ENCODE results near the gene FER. TPM values are rescaled to one million over a fixed set of nuclear protein-coding genes. Genes with fewer than 3 reads are reported as not detected.

Gene FER
- total RNA-seq, 1 experiment from 2014 or later = 20.6 TPM

- Histone ChIP-seq H3K27ac (no peak overlapping the region), H2AFZ (no peak overlapping the region), H3K4me3 (no peak overlapping the region), H3K27me3 (ENCODE audit: insufficient read depth, low read depth) (no peaks in the 10 kb centered on the region), H3K79me2 (ENCODE audit: low read depth) (no peaks in the 10 kb centered on the region), H3K4me1 (replicated peaks; ENCODE audit: insufficient read depth) (no peaks in the 10 kb centered on the region), H3K36me3 (ENCODE audit: low read depth) (no peaks in the 10 kb centered on the region), H4K20me1 (ENCODE audit: insufficient read depth) (no peaks in the 10 kb centered on the region), H3F3A (ENCODE audit: insufficient read depth, low read depth) (no peaks in the 10 kb centered on the region), H3K9me3 (ENCODE audit: insufficient read depth, low read depth) (no peaks in the 10 kb centered on the region), H3K9me2 (ENCODE audit: insufficient read depth) (no peaks in the 10 kb centered on the region), H3K4me2 (no peak overlapping the region)
- POLR2A ChIA-PET (ENCODE audit: unreplicated experiment) = no interaction called here
- CTCF ChIA-PET = no interaction called here
- BruUV-seq (replicated peaks) = no TSS peak
- DNase-seq = no peak
- intact Hi-C loops (cut with micrococcal nuclease; ENCODE audit: unreplicated experiment) = no loop called here
- TF ChIP-seq, protein P1, sequence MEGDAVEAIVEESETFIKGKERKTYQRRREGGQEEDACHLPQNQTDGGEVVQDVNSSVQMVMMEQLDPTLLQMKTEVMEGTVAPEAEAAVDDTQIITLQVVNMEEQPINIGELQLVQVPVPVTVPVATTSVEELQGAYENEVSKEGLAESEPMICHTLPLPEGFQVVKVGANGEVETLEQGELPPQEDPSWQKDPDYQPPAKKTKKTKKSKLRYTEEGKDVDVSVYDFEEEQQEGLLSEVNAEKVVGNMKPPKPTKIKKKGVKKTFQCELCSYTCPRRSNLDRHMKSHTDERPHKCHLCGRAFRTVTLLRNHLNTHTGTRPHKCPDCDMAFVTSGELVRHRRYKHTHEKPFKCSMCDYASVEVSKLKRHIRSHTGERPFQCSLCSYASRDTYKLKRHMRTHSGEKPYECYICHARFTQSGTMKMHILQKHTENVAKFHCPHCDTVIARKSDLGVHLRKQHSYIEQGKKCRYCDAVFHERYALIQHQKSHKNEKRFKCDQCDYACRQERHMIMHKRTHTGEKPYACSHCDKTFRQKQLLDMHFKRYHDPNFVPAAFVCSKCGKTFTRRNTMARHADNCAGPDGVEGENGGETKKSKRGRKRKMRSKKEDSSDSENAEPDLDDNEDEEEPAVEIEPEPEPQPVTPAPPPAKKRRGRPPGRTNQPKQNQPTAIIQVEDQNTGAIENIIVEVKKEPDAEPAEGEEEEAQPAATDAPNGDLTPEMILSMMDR (conservative IDR thresholded peaks at IDR 0.05) = no peak
- TF ChIP-seq EZH2 (IDR thresholded peaks at IDR 0.05; ENCODE audit: low read depth) = no peak
Measured at GRCh38 chr5:109113608-109114007, 365.9 kb downstream of the FER start.

DNA sequence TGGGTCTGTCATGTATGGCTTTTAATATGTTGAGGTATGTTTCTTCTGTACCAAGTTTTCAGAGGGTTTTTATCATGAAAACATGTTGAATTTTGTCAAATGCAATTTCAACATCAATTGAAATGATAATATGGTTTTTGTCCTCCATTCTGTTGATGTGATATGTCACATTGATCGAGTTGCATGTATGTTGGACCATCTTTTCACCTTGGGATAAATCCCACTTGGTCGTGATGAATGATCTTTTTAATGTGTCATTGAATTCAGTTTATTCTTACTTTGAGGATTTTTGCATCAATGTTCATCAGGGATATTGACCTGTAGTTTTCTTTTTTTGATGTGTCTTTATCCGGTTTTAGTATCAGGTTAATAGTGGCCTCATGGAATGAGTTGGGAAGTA lies 373.5 kb downstream of the FER start:
- Histone ChIP-seq H3K4me3 (no peak overlapping the region), H3K36me3 (ENCODE audit: low read depth) (no peaks in the 10 kb centered on the region), H3K27ac (no peak overlapping the region), H3K9me3 (ENCODE audit: insufficient read depth, low read depth) (no peaks in the 10 kb centered on the region), H3K4me1 (replicated peaks; ENCODE audit: insufficient read depth) (no peaks in the 10 kb centered on the region), H3K4me2 (no peak overlapping the region), H3K9me2 (ENCODE audit: insufficient read depth) (no peaks in the 10 kb centered on the region), H3K79me2 (ENCODE audit: low read depth) (no peaks in the 10 kb centered on the region), H4K20me1 (ENCODE audit: insufficient read depth) (no peaks in the 10 kb centered on the region; the same call in 1 of the 2 replicates), H2AFZ (no peak overlapping the region), H3F3A (ENCODE audit: insufficient read depth, low read depth) (no peaks in the 10 kb centered on the region), H3K27me3 (ENCODE audit: insufficient read depth, low read depth) (no peaks in the 10 kb centered on the region)
- intact Hi-C loops (cut with micrococcal nuclease; ENCODE audit: unreplicated experiment) = no loop called here
- POLR2A ChIA-PET (ENCODE audit: unreplicated experiment) = no interaction called here
- CTCF ChIA-PET = no interaction called here
- TF ChIP-seq, protein P1 (conservative IDR thresholded peaks at IDR 0.05) = no peak
- no peak for TF ChIP-seq EZH2 (IDR thresholded peaks at IDR 0.05; ENCODE audit: low read depth)
- DNase-seq = no peak
- BruUV-seq (replicated peaks) = no TSS peak

DNA sequence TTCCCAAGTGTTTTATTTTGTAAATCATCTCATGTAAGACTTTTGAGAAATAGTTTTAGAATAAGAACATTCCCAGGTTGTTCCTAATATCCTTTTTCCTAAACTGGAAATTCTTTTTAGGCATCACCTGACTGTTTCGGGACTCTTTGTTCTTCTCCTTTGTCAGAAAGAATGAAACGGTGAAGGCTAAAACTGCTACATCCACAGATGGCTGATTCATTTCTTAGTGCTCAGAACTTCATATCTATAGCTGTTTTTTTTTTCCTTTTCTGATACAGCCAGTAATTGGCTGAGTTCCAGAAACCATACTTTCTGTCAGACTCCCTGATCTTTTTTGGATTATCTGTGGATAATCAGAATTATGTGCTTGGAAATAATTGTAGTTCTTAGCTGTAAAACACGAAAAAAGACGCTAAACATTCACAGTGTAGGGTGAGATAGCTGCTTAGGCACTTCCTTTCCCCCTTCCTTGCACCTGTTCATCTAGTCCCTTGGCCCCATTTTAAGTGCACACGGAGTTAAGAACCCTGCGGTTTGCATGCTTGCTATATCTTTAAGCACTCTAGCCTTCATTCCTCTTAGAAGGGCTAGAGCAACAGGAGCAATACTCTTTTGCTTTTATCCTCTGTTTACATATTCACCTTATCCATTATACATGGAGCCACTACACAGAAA lies 378.2 kb downstream of the FER start:
- Histone ChIP-seq H3K4me2 (no peak overlapping the region), H3K79me2 (ENCODE audit: low read depth) (no peaks in the 10 kb centered on the region), H3K9me2 (ENCODE audit: insufficient read depth) (no peaks in the 10 kb centered on the region), H3K27ac (no peak overlapping the region), H3K4me3 (no peak overlapping the region), H3K27me3 (ENCODE audit: insufficient read depth, low read depth) (no peaks in the 10 kb centered on the region), H2AFZ (no peak overlapping the region), H3K4me1 (replicated peaks; ENCODE audit: insufficient read depth) (no peaks in the 10 kb centered on the region), H3K36me3 (ENCODE audit: low read depth) (no peaks in the 10 kb centered on the region), H3K9me3 (ENCODE audit: insufficient read depth, low read depth) (no peaks in the 10 kb centered on the region), H3F3A (ENCODE audit: insufficient read depth, low read depth) (no peaks in the 10 kb centered on the region; the same call in 1 of the 2 replicates), H4K20me1 (ENCODE audit: insufficient read depth) (no peaks in the 10 kb centered on the region; the same call in 1 of the 2 replicates)
- ChIA-PET CTCF (no interaction called here), POLR2A (ENCODE audit: unreplicated experiment) (no interaction called here)
- BruUV-seq (replicated peaks) = no TSS peak
- no peak for DNase-seq
- TF ChIP-seq, protein P1 (conservative IDR thresholded peaks at IDR 0.05) = no peak
- no peak for TF ChIP-seq EZH2 (IDR thresholded peaks at IDR 0.05; ENCODE audit: low read depth)
- intact Hi-C loops (cut with micrococcal nuclease; ENCODE audit: unreplicated experiment) = no loop called here
